IMR-90 (cell line): Measurements from ENCODE around the gene CHD9.

Experiments
- BHLHE40 ChIP-seq: fragments of 150-350 bp; IDR thresholded peaks from 2 replicates; pipeline ENCODE4 v1.6.1; 2016; ENCODE audit warnings: mild to moderate bottlenecking, low read depth, low read length
- CEBPB ChIP-seq: IDR thresholded peaks from 2 replicates; pipeline ENCODE4 v1.6.1; 2012; ENCODE audit warnings: low read depth, low read length, improper control_type of control experiment
- CHD1 ChIP-seq: IDR thresholded peaks from 2 replicates; pipeline ENCODE4 v1.6.1; 2012; ENCODE audit warnings: low read depth, low read length, improper control_type of control experiment
- CTCF ChIP-seq: conservative IDR thresholded peaks from 2 replicates; pipeline ENCODE4 v1.5.1; 2012; ENCODE audit warnings: mild to moderate bottlenecking, low read depth, low read length, improper control_type of control experiment
- ELK1 ChIP-seq: fragments of 150-350 bp; IDR thresholded peaks from 2 replicates; pipeline ENCODE4 v1.6.1; 2016; ENCODE audit warnings: low read depth, mild to moderate bottlenecking, low read length, moderate library complexity, borderline replicate concordance
- MAFK ChIP-seq: IDR thresholded peaks from 2 replicates; pipeline ENCODE4 v1.6.1; 2012; ENCODE audit warnings: low read depth, low read length, improper control_type of control experiment
- MAZ ChIP-seq: IDR thresholded peaks from 2 replicates; pipeline ENCODE4 v1.6.1; 2012; ENCODE audit warnings: low read depth, mild to moderate bottlenecking, low read length, improper control_type of control experiment, moderate library complexity, borderline replicate concordance
- MXI1 ChIP-seq: IDR thresholded peaks from 2 replicates; pipeline ENCODE4 v1.6.1; 2012; ENCODE audit warnings: low read depth, mild to moderate bottlenecking, low read length, moderate library complexity, borderline replicate concordance
- NFE2L2 ChIP-seq: fragments of 150-350 bp; IDR thresholded peaks from 2 replicates; pipeline ENCODE4 v1.6.1; 2016; ENCODE audit warnings: low read depth, mild to moderate bottlenecking, low read length
- POLR2A ChIP-seq: IDR thresholded peaks from 2 replicates; pipeline ENCODE4 v1.6.1; 2012; ENCODE audit warnings: mild to moderate bottlenecking, low read depth, low read length
- RAD21 ChIP-seq: IDR thresholded peaks from 2 replicates; pipeline ENCODE4 v1.6.1; 2012; ENCODE audit warnings: low read length, improper control_type of control experiment
- RCOR1 ChIP-seq: IDR thresholded peaks from 2 replicates; pipeline ENCODE4 v1.6.1; 2012; ENCODE audit warnings: mild to moderate bottlenecking, low read length, improper control_type of control experiment; ENCODE audit not compliant: insufficient replicate concordance
- RFX5 ChIP-seq: IDR thresholded peaks from 2 replicates; pipeline ENCODE4 v1.8.0; 2012; ENCODE audit warnings: low read depth, mild to moderate bottlenecking, low read length, moderate library complexity
- SMC3 ChIP-seq: fragments of 150-350 bp; IDR thresholded peaks from 2 replicates; pipeline ENCODE4 v1.6.1; 2016; ENCODE audit warnings: low read depth, mild to moderate bottlenecking, antibody characterized with exemption, low read length, moderate library complexity

- TF ChIP-seq CTCF (no peak), POLR2A (no peak), RAD21 (no peak), CEBPB (peak; percentile 42; the same call in 1 of the 2 replicates), MAFK (no peak), MAZ (no peak), ELK1 (no peak), NFE2L2 (no peak), RCOR1 (no peak), MXI1 (no peak), RFX5 (no peak), CHD1 (no peak), SMC3 (no peak), BHLHE40 (no peak)
Measured at GRCh38 chr16:53291757-53292392, 237.1 kb downstream of the CHD9 start.
